Measurements from ENCODE around the gene SMCO4.

The SMCO4 gene

GRCh38 chr11:93528757-93529645, 14.2 kb downstream of the SMCO4 start:
- DNase-seq (ENCODE audit: low read depth in 1 of 2, low spot score in 1 of 2), result no peak

GRCh38 chr11:93528252-93528651, 14.9 kb downstream of the SMCO4 start:
- no peak for DNase-seq (ENCODE audit: low read depth in 1 of 2, low spot score in 1 of 2)

DNA sequence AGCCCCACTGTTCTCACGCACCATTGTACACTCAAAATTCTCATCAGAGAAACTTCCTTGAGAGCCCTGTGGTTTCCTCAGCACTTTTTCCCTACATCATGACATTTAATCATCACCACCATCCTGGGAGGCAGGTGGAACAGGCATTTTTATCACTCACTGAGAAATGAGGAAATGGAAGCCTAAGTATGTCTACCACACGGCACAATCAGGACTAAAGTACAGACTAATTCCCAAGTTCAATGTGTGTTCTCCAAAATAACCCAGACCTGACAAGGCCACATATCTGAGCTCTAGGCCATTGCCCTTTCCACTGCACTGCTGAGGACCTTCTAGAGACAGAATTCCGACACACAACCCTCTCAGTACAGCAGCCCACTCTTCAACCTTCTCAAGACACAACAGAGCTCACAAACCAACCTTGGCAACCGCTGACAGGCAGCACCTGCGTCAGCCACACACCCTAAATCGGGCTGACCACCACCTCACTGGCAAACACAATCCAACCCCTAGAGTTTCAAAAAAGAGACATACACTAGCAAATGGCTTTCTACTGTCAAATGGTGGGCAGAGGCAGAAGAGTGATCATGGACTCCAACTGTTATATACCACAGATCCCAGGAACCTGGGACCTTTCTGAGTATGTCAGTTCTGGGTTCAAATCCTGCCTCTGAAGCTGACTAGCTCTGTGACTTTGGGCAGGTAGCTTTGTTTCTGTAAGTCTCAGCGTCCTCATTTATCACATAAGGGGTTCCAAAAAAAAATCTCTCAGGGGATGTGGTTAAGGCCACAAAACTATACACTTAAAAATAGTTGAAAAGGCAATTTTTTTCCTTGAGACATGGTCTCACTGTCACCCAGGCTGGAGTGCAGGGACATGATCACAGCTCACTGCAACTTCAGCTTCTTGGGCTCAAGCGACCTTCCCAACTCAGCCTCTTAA, 16.3 kb downstream of the SMCO4 start:
- DNase-seq (ENCODE audit: low read depth in 1 of 2, low spot score in 1 of 2), result no peak

DNA sequence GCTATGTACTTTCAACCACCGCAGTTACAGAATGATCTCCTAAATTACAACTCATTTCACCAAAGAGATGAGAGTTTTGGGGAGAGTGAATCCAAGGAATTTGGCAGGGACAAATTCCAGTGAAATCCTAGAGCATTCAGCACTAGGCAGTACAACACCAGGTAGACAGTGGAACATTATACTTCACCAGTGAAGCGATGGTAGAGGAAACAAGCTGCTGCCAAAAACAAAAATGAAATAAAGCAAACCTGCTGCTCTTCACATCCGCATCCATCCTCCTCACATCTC, 16.9 kb downstream of the SMCO4 start:
- DNase-seq (ENCODE audit: low read depth in 1 of 2, low spot score in 1 of 2), result no peak

DNA sequence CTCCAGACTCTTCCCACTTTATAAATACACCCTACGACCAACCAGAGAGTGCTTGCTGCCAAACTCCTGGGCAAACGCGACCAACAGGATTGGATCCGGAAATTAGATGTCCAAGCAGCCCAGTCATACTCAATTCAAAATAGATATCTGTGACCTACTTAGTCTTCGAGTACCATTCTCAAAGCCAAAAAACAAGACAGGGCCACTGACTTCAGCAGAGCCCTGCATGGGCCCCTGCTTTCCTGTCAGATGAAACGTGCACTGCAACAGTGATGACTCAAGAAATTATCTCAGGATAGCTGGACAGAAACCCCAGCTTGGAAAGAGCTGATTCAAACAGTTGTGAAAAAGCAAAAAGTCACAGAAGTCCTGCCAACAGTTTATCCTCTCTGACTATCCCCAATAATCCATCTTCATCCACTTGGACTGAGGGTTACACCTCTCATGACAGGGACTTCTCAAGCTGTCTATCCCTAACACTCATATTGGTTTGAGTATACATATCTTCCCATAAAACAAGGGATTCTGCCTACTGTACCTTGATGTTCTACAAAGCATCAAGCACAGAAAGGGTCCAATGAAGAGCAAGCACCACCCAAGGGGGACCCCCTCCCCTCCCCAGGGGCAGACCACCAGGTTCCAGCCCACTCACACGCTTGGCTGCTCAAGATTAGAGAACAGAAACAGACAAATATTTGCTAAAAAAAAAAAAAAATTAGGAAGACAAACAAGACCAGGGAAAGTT, 17.4 kb downstream of the SMCO4 start:
- no peak for DNase-seq (ENCODE audit: low read depth in 1 of 2, low spot score in 1 of 2)

DNA sequence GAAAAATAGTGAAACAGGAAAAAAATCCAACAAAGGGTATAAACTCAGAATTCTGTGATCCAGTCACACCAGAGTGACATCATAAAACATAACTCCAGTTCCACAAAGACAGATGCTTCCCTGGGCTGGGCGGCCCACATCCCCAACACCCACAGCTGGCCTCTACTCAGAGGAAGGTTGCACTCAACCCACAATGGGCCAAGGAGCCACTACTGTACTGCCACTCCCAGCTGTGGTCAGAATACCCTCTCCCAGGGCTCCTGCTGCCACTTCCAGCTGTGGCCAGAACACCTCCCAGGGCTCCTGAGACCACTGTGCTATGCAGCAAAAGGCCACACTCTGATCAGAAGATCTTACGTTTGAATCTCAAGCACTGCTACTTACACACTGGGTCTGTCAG, 18.3 kb downstream of the SMCO4 start:
- no peak for DNase-seq (ENCODE audit: low read depth in 1 of 2, low spot score in 1 of 2)

- no peak for DNase-seq (ENCODE audit: low read depth in 1 of 2, low spot score in 1 of 2)
Measured at GRCh38 chr11:93524173-93524536, 19.0 kb downstream of the SMCO4 start.

DNA sequence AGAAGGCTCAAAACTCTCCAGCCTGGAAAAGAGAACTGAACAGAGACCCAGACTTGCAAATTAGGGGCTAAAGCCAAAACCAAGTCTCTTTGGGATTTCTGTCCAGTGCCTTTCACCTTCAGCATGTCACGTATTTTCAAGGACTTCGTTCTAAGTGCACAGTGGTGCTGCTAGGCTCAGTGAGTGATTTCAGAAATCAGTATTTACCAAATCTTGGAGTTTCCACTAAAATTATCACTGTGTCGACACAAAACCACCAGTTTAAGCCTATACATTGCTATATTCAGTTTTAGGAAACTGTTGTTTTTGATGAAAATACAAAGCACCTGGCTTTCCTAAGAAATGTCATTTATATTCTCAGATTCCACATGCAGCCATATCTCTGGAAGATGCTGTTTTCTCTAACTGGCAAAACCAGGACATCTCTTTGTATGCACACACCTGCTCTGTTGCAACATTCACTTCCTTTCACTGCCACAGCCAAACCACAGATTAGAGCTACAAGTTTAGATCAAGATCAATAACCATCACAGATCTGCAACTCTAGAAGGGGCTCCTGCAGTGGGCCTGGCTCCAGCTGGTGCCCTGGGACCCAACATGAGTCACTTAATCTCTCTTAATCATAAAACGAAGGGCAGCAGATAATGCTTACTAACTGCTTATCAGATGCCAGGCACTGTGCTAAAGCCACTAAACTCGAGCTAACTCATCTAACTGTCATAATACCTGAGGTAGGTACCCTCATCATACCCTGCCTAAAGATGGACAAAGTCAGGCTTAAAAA, 22.3 kb downstream of the SMCO4 start:
- no peak for DNase-seq (ENCODE audit: low read depth in 1 of 2, low spot score in 1 of 2)

GRCh38 chr11:93519179-93519578, 24.0 kb downstream of the SMCO4 start:
- no peak for DNase-seq (ENCODE audit: low read depth in 1 of 2, low spot score in 1 of 2)

- DNase-seq (ENCODE audit: low read depth in 1 of 2, low spot score in 1 of 2), result no peak
Measured at GRCh38 chr11:93518081-93518480, 25.1 kb downstream of the SMCO4 start.

DNA sequence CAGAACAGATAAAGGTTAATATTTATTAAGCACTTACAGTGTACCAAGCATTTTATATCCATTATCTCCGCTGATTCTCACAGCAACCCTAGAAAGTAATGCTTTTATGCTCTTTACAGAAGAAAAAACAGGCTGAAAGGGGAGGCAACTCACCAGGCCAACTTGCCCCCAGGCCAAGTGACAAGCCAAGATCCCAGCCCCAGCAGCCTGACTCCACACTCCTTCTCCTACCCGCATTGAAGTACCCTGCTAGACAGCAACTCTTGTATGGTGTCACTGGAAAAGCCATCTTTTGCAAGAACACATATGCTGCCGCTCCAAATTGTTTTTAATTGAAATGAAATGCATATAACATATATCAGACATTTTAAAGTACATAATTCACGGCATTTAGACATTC, 25.6 kb downstream of the SMCO4 start:
- no peak for DNase-seq (ENCODE audit: low read depth in 1 of 2, low spot score in 1 of 2)

GRCh38 chr11:93517041-93517440, 26.1 kb downstream of the SMCO4 start:
- no peak for DNase-seq (ENCODE audit: low read depth in 1 of 2, low spot score in 1 of 2)

GRCh38 chr11:93515441-93516025, 27.7 kb downstream of the SMCO4 start:
- no peak for DNase-seq (ENCODE audit: low read depth in 1 of 2, low spot score in 1 of 2)

DNA sequence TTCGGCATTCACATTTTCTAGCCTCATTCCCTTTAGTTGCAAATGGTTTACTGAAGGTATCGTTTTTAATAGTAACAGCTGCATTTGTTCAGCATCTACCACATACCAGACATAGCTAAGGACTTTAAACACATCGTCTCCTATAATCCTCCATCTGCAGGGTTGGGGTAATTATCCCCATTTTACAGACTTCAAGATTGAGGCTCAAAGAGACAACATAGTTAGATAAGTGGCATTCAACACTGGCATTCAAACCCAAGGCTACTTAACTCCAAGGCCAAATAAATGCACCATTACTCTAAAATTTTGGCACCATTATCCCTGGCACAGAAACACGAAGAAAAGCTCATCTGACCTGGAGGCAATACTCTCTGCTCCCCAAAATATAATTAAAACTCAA, 28.5 kb downstream of the SMCO4 start:
- no peak for DNase-seq (ENCODE audit: low read depth in 1 of 2, low spot score in 1 of 2)

DNA sequence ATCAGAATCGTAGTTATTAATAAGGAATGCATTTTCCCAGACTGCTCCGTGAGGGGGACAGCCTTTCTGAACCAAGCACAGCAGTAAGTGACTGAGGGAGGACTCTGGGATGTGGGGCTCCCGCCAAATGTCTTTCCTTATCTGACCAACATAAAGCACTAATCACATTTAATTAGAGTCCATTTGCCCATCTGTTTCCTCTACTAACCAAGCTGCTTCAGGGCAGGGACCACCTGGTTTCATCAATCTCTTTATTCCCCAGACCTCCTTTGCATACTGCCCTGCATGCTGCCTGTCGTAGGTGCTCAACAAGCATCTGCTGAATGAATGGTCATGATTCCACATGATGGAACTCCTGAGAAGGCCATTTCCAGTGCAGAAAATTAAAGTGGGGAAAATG, 29.4 kb downstream of the SMCO4 start:
- no peak for DNase-seq (ENCODE audit: low read depth in 1 of 2, low spot score in 1 of 2)

GRCh38 chr11:93512949-93513667, 30.1 kb downstream of the SMCO4 start:
- no peak for DNase-seq (ENCODE audit: low read depth in 1 of 2, low spot score in 1 of 2)

DNA sequence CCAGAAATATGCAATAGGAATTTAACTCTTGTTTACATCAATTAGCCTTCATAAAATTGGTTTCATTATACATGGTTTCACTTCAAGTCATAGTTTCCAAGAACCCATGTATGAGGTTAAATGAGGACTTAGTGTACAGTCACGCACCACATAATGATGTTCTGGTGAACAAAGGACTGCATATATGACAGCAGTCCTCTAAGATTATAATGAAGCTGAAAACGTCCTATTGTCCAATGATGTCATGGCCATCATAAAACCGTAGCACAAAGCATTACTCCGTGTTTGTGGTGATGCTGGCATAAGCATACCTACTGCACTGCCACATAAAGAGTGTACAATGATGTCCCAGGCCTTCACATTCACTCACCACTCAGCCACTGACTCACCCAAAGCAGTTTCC, 31.1 kb downstream of the SMCO4 start:
- DNase-seq (ENCODE audit: low read depth in 1 of 2, low spot score in 1 of 2), result no peak

DNA sequence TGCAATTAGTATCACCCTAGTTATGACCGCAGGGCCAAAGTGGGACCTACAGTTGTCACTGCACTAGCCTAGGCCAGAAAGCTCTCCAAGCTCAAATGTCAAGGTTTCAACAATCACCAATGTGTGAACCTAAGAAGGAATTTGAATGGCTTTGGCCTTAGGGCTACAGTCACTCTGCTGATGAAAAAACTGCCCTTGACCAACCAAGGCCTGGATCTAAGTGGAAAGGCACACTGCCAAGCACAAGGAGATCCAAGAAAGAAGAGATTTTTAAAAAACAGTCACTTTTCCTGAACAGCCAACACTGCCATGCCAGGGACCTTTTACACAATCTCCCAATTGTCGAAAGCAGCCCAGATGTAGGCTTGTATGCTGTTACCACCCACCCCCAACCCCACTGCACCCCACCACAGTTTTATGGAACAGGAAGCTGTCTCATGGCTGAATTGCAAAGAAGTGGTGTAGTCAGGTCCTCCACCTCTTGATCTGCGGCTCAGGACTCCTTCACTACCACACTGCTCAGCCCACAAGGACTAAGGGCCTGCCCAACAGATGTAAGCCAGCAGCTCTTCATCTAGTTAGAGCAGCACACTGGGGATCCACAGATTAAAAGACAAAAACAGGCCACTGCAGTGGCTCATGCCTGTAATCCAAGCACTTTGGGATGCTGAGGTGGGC, 32.9 kb downstream of the SMCO4 start:
- no peak for DNase-seq (ENCODE audit: low read depth in 1 of 2, low spot score in 1 of 2)

DNA sequence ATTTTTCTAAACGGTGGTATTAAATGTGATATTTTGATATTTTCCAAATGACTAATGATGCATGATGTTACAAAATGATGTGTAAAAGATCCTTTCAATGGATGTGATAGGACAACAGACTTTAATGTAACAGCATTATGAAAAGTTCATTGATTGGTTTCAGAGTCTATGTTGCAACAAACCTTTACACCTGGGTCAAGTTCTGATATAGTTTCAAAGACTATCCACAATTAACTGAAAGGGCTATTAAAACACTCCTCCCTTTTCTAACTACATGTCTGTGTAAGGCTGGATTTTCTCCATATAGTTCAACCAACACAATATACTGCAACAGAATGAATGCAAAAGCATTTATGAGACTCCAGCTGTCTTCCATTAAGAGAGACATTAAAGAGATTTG, 35.7 kb downstream of the SMCO4 start:
- no peak for DNase-seq (ENCODE audit: low read depth in 1 of 2, low spot score in 1 of 2)

All from activated CD4-positive, alpha-beta T cell treated with anti-CD3 and anti-CD28 coated beads, Interleukin-2, amount 50 U/mL, for 24 hours (primary cell).